ENCODE measurements around the gene EI24. TPM values are rescaled to one million over a fixed set of nuclear protein-coding genes. Genes with fewer than 3 reads are reported as not detected.

The EI24 gene
- 70.7 TPM for total RNA-seq

GRCh38 chr11:125568970-125569914 is at the start of gene EI24:
Gene EI24 (plus strand): TSS chr11:125569477. CDS start chr11:125572528, 3,051 bp downstream.
- no peaks in the 10 kb centered on the region for H3K27me3 ChIP-seq
- H3K36me3 ChIP-seq, result peaks cover 0 to 15% of the 10 kb centered on the region in 2 donors
- peaks cover 28% of the 10 kb centered on the region for H3K4me1 ChIP-seq
- H3K27ac ChIP-seq, result peak within 1 kb of the TSS; percentile 90
- H3K9me3 ChIP-seq, result no peaks in the 10 kb centered on the region
- DNase-seq (ENCODE audit: extremely low spot score in 2 of 2), result no peak
- intact Hi-C loops (cut with DNase I), result no loop called here
- peak within 1 kb of the TSS; percentile 90 to 100 for H3K4me3 ChIP-seq
- TF ChIP-seq CTCF (IDR thresholded peaks at IDR 0.05), result peak; percentile 34 to 75 (median 75)
- TF ChIP-seq POLR2A (IDR thresholded peaks at IDR 0.05), result peak in 1 of 2 donors; percentile 49
- TF ChIP-seq POLR2AphosphoS5 (IDR thresholded peaks at IDR 0.05; ENCODE audit: insufficient read depth in 1 of 2, low read depth in 1 of 2), result peak; percentile 14 to 60

DNA sequence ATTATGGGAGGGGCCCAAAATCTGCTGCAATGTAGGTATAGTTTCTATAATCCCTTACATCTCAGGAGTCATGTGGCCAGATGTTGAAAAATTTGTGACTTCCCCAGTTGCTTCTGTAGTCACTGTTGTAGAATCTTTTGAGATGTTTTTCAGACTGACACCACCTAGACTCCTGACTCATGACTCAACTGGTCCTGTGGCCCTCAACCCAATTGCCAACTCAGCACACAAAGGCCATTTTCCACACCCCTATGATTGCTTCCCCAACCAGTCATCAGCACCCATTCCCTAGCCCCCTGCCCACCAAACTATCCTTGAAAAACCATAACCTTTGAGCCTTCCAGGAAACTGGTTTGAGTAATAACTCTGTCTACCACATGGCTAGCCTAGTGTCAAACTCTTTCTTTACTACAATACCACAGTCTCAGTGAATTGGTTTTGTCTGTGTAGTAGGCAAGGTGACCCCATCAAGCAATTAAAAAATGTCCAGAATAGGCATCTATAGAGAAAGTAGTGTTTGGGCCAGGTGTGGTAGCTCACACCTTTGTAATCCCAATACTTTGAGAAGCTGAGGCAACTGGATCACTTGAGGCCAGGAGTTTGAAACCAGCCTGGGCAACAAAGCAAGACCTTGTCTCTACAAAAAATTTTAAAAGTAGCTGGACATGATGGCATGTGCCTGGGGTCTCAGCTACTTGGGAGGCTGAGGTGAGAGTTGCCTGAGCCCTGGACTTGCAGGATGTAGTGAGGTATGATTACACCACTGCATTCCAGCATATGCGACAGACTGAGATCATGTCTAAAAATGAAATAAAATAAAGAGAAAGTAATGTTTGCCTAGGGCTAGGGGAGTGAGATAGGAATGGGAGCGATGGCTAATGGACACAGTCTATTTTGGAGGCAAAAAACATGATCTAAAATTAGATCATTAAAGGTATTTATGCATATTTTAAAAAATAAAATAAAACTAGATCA is 49.1 kb upstream of the EI24 start:
- Histone ChIP-seq H3K27ac (no peak overlapping the region), H3K4me1 (no peaks in the 10 kb centered on the region), H3K27me3 (no peaks in the 10 kb centered on the region), H3K36me3 (no peaks in the 10 kb centered on the region), H3K9me3 (no peaks in the 10 kb centered on the region), H3K4me3 (no peak overlapping the region)
- intact Hi-C loops (cut with DNase I), result no loop called here
- TF ChIP-seq POLR2A (IDR thresholded peaks at IDR 0.05) (no peak), POLR2AphosphoS5 (IDR thresholded peaks at IDR 0.05; ENCODE audit: insufficient read depth in 1 of 2, low read depth in 1 of 2) (no peak), CTCF (IDR thresholded peaks at IDR 0.05) (no peak)
- no peak for DNase-seq (ENCODE audit: extremely low spot score in 2 of 2)

- intact Hi-C loops (cut with DNase I), result no loop called here
- Histone ChIP-seq H3K27ac (no peak overlapping the region), H3K36me3 (no peaks in the 10 kb centered on the region), H3K9me3 (no peaks in the 10 kb centered on the region), H3K4me1 (no peaks in the 10 kb centered on the region), H3K4me3 (no peak overlapping the region), H3K27me3 (no peaks in the 10 kb centered on the region)
- TF ChIP-seq CTCF (IDR thresholded peaks at IDR 0.05) (no peak), POLR2AphosphoS5 (IDR thresholded peaks at IDR 0.05; ENCODE audit: insufficient read depth in 1 of 2, low read depth in 1 of 2) (no peak), POLR2A (IDR thresholded peaks at IDR 0.05) (no peak)
- no peak for DNase-seq (ENCODE audit: extremely low spot score in 2 of 2)
Observed at GRCh38 chr11:125525303-125525702, 44.0 kb upstream of the EI24 start.

- intact Hi-C loops (cut with DNase I), result no loop called here
- TF ChIP-seq POLR2AphosphoS5 (IDR thresholded peaks at IDR 0.05; ENCODE audit: insufficient read depth in 1 of 2, low read depth in 1 of 2) (no peak), POLR2A (IDR thresholded peaks at IDR 0.05) (no peak), CTCF (IDR thresholded peaks at IDR 0.05) (no peak)
Observed at GRCh38 chr11:125532668-125533067, 36.6 kb upstream of the EI24 start.

More at GRCh38 chr11:125532668-125533067, 36.6 kb upstream of the EI24 start:
- Histone ChIP-seq H3K36me3 (no peaks in the 10 kb centered on the region), H3K9me3 (no peaks in the 10 kb centered on the region), H3K4me3 (no peak overlapping the region), H3K4me1 (no peaks in the 10 kb centered on the region), H3K27me3 (no peaks in the 10 kb centered on the region), H3K27ac (no peak overlapping the region)
- no peak for DNase-seq (ENCODE audit: extremely low spot score in 2 of 2)
